Activated T-helper 2 cell treated with anti-CD3 and anti-CD28 coated beads, Interferon-gamma antibody, Interleukin-2, Interleukin-4, amounts not matched to agents 10 μg/mL and 5 μg/mL and 100 μg/mL, durations not matched to agents 14 hours and 24 hours and 36 hours (primary cell): Measurements from ENCODE around the gene SPINDOC. TPM values are rescaled to one million over a fixed set of nuclear protein-coding genes. Genes with fewer than 3 reads are reported as not detected.
"Not testable (repeated sequence)": the region's sequence is repeated elsewhere in the genome, so short reads cannot be mapped to it uniquely, and the experiment has no call there.

Source experiments
- DNase-seq: peaks from one replicate; pipeline ENCODE4 v3.0.0; 2021; ENCODE audit warnings: low spot score
- H3K27ac Mint-ChIP-seq: one replicate; pipeline ENCODE4 v1.8.0; 2021; ENCODE audit warnings: mixed read lengths
- H3K27me3 Mint-ChIP-seq: one replicate; pipeline ENCODE4 v1.8.0; 2021; ENCODE audit warnings: low read depth, mixed read lengths
- H3K36me3 Mint-ChIP-seq: one replicate; pipeline ENCODE4 v1.8.0; 2021; ENCODE audit warnings: low read depth, mixed read lengths
- H3K4me1 Mint-ChIP-seq: one replicate; pipeline ENCODE4 v1.8.0; 2021; ENCODE audit warnings: low read depth, mixed read lengths
- H3K4me3 Mint-ChIP-seq: one replicate; pipeline ENCODE4 v1.8.0; 2021; ENCODE audit warnings: low read depth, mild to moderate bottlenecking, moderate library complexity, mixed read lengths
- H3K9me3 Mint-ChIP-seq: one replicate; pipeline ENCODE4 v1.8.0; 2021; ENCODE audit warnings: mixed read lengths
- intact Hi-C: fragments of 100-400 bp; cut with micrococcal nuclease; formaldehyde crosslinking; loops from one replicate; pipeline ENCODE4 v1.15.1; 2023
- total RNA-seq: library from RNA; stranded (reverse); gene quantifications from 2 replicates; pipeline ENCODE4 v1.2.3, GENCODE V29; 2022

Gene SPINDOC
- total RNA-seq, 1 donor from 2014 or later, result 69.2 TPM

DNA sequence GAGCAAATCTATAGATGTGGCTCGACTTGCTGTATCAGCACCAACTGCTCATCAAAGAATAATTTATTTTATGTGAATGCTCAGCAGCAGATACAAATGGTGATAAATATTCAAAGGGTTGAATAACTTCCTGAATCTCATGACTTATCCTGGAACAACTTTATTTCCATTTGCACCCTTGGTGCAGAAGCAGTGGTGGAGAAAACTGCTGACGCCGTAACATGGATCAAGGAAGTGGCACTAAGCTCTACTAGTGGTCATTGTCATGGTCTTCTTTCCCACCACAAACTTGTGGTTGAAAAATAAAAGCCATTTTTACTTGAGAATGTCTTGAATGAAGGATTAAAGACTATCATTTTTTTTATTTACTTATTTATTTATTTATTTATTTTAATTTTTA lies 40.2 kb downstream of the SPINDOC start:
- no peak overlapping the region for H3K4me3 Mint-ChIP-seq
- intact Hi-C loops, result loop anchor here (5.0 kb wide), 1 partner anchor 39 kb away; no protein-coding TSS in a partner anchor

GRCh38 chr11:63854696-63855095 lies 41.4 kb downstream of the SPINDOC start:
- Mint-ChIP-seq H3K4me3 (no peak overlapping the region), H3K36me3 (peaks cover 40% of the 10 kb centered on the region), H3K9me3 (no peaks in the 10 kb centered on the region), H3K4me1 (peaks cover 41% of the 10 kb centered on the region), H3K27ac (no peak overlapping the region), H3K27me3 (no peaks in the 10 kb centered on the region)
- intact Hi-C loops, result loop anchor here (5.0 kb wide), 1 partner anchor 38 kb away; no protein-coding TSS in a partner anchor
- no peak for DNase-seq

More for the DNA sequence above, 40.2 kb downstream of the SPINDOC start:
- DNase-seq, result no peak
- Mint-ChIP-seq H3K27ac (no peak overlapping the region), H3K36me3 (peaks cover 38% of the 10 kb centered on the region), H3K27me3 (no peaks in the 10 kb centered on the region), H3K4me1 (peaks cover 41% of the 10 kb centered on the region), H3K9me3 (no peaks in the 10 kb centered on the region)

DNA sequence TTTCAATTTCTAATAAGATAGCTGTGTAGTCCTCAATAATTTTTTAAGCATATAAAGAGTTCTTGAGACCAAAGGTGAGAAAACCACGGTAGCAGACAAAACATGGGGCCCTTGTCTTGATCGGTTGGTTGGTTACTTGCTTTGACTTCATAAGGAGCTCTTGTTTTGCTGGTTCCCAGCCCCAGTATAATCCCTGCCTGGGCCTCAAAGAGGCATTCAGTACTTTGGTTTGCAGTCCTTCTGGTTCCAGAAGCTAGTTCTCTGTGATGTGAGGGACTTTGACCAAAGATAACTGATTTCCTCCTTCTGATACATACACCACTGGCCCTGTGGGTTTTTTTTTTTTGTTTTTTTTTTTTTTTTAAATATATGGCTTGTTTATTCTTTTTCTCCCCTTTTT lies 42.7 kb downstream of the SPINDOC start:
- Mint-ChIP-seq H3K4me1 (peaks cover 34% of the 10 kb centered on the region), H3K27ac (no peak overlapping the region)

GRCh38 chr11:63858628-63859550 lies 45.6 kb downstream of the SPINDOC start:
- H3K36me3 Mint-ChIP-seq, result peaks cover 37% of the 10 kb centered on the region
- no peak overlapping the region for H3K27ac Mint-ChIP-seq
- H3K4me3 Mint-ChIP-seq, result no peak overlapping the region
- peaks cover 25% of the 10 kb centered on the region for H3K4me1 Mint-ChIP-seq
- no peaks in the 10 kb centered on the region for H3K9me3 Mint-ChIP-seq
- DNase-seq, result no peak
- no peaks in the 10 kb centered on the region for H3K27me3 Mint-ChIP-seq
- intact Hi-C loops, result no loop called here

More for the DNA sequence above, 42.7 kb downstream of the SPINDOC start:
- no peak for DNase-seq
- H3K36me3 Mint-ChIP-seq, result peaks cover 40% of the 10 kb centered on the region
- H3K9me3 Mint-ChIP-seq, result no peaks in the 10 kb centered on the region
- H3K27me3 Mint-ChIP-seq, result no peaks in the 10 kb centered on the region
- H3K4me3 Mint-ChIP-seq, result no peak overlapping the region
- intact Hi-C loops, result no loop called here

DNA sequence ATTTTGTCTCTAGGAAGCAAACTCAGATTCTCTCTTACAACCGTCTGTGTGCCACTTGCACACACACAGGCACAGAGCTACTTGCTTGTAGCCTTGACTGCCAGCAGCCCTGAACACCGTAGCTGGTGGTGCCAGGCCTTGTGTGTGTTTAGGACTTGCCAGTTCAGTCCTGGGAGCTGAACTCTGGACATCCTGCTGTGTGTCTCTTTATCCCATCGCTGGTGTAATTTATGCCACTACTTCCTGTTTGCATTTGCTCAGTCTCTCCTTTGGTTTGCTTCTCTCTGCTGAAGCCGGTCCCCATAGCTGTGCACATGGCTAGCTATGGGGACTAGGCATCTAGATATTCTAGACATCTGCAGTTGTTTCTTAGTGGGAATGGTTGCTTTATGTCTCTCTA lies 49.7 kb downstream of the SPINDOC start:
- Mint-ChIP-seq H3K36me3 (peaks cover 38% of the 10 kb centered on the region), H3K9me3 (no peaks in the 10 kb centered on the region), H3K4me3 (no peak overlapping the region), H3K27me3 (no peaks in the 10 kb centered on the region), H3K27ac (peak overlapping the region; percentile 43), H3K4me1 (peaks cover 37% of the 10 kb centered on the region)
- intact Hi-C loops, result no loop called here
- no peak for DNase-seq

DNA sequence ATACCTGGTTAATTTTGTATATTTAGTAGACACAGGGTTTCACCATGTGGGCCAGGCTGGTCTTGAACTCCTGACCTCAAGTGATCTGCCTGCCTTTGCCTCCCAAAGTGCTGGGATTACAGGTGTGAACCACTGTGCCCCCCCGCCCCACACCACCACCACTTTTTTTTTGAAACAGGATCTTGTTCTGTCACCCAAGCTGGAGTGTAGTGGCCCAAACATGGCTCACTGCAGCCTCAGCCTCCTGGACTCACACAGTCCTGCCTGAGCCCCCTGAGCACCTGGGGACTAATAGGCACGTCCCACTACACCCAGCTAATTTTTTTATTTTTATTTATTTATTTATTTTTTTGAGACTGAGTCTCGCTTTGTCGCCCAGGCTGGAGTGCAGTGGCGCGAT lies 50.4 kb downstream of the SPINDOC start:
- DNase-seq, H3K27me3 Mint-ChIP-seq, intact Hi-C loops, H3K4me3 Mint-ChIP-seq, H3K9me3 Mint-ChIP-seq, H3K27ac Mint-ChIP-seq: not testable (repeated sequence)
- Mint-ChIP-seq H3K4me1 (peaks cover 41% of the 10 kb centered on the region), H3K36me3 (peaks cover 44% of the 10 kb centered on the region)

- intact Hi-C loops, result loop anchor here (1.0 to 2.0 kb wide), 3 partner anchors 15 to 29 kb away; no protein-coding TSS in a partner anchor
- Mint-ChIP-seq H3K4me1 (peaks cover 62% of the 10 kb centered on the region), H3K36me3 (peaks cover 44% of the 10 kb centered on the region), H3K27ac (peak overlapping the region; percentile 58), H3K9me3 (no peaks in the 10 kb centered on the region), H3K27me3 (no peaks in the 10 kb centered on the region), H3K4me3 (peak overlapping the region; percentile 31)
- peak; percentile 58 for DNase-seq
These were observed 53.0 kb downstream of the SPINDOC start for GRCh38 chr11:63866211-63866610.

DNA sequence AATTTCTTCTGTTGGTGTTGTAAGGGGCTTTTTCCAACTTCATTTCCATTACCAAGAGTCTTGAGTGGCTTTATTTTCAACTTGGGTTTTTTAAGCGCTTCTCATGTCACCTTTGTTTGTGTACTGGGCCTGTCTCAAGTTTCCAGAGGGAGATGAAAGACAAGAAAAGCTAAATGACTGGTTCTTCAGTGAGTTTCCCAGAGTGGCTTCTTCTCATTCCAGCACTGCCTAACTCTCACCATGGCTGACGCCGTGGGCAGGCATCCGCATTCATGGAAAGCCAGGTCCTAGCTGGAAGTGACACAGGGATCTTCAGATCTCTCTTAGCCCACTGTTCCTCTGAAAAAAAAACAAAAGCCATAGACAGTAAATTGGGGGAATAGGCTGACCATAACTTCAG lies 54.3 kb downstream of the SPINDOC start:
- Mint-ChIP-seq H3K27ac (no peak overlapping the region), H3K9me3 (no peaks in the 10 kb centered on the region), H3K4me3 (no peak overlapping the region), H3K36me3 (peaks cover 37% of the 10 kb centered on the region), H3K27me3 (no peaks in the 10 kb centered on the region), H3K4me1 (peaks cover 68% of the 10 kb centered on the region)
- intact Hi-C loops, result loop anchor here (2.0 kb wide), 1 partner anchor 17 kb away; no protein-coding TSS in a partner anchor
- DNase-seq, result no peak

DNA sequence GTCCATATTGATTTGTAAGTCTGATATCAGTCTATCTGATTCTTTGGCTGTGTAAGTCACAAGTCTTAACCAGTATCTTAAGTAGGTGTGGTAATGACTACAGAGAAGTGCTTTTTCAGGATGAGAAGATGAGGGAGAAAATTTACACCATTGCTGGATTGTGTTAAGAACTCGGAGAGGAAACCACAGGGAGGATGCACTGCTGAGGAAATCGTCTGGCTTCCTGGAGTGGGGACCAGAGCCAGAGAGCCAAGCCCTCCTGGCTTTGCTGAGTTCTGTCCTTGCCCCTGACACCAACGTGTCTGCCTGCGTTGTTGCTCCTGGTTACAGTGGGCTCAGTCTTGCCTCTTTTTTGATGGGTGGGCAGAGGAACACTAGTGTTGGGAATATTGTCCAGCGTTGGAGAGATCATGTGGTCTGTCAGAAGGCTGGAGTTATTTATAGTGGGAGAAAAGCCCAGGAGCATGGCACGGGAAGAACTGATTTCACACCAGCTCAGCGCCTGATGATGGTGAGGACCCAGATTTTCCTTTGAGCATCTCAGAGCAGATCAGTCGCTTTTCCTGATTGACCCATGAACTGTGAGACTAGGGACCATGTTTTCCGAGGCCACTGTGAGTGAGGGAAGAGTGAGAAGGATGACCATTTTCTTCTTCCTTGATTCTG lies 55.3 kb downstream of the SPINDOC start:
- intact Hi-C loops, result no loop called here
- Mint-ChIP-seq H3K36me3 (peaks cover 33% of the 10 kb centered on the region), H3K4me1 (peaks cover 63% of the 10 kb centered on the region), H3K27me3 (no peaks in the 10 kb centered on the region), H3K4me3 (no peak overlapping the region), H3K27ac (no peak overlapping the region), H3K9me3 (no peaks in the 10 kb centered on the region)
- DNase-seq, result no peak

DNA sequence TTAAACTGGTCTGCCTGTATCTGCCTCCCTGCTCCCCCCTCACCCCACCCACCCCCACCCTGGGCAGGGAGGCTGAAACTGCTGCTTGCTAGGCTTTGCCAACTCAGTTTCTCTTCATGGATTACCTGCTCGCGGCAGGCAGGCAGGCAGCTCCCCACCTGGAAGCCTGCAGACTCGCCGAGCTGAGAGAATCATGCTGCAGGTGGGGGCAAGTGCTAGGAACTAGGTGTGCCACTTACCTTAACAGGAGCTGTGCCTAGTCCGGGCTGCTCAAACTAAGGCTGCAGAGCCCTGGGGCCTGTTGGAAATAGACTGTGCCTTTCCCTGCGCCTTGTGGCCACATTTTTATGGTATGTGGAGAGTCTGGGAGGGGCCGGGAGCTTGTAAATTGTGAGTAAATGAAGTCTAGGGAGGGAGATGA lies 55.9 kb downstream of the SPINDOC start:
- intact Hi-C loops, result no loop called here
- no peak for DNase-seq
- H3K4me3 Mint-ChIP-seq, result no peak overlapping the region

DNA sequence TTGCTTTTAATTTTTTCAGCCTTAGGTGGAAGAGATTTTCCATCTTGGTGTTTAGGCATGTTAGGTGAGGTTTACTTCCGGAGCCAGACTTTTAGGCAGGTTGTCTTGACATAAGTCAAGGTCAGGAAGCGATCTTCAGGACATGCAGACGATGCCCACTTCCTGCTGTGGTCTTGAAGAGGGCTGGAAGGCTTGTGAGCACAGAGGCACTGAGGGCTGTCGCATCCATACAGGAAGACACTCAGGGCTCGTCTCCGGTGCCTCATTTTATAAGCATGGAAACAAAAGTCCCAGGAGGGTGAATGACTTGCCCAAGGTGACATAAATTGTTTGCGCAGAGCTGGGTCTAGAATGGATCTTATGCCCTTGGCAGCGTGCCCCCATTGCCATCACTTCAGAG lies 56.4 kb downstream of the SPINDOC start:
- Mint-ChIP-seq H3K36me3 (peaks cover 41% of the 10 kb centered on the region), H3K9me3 (no peaks in the 10 kb centered on the region), H3K27ac (peak overlapping the region; percentile 58), H3K27me3 (no peaks in the 10 kb centered on the region), H3K4me3 (peak overlapping the region; percentile 18), H3K4me1 (peaks cover 68% of the 10 kb centered on the region)
- intact Hi-C loops, result no loop called here
- DNase-seq, result peak; percentile 32

More for the DNA sequence above, 55.9 kb downstream of the SPINDOC start:
- Mint-ChIP-seq H3K36me3 (peaks cover 36% of the 10 kb centered on the region), H3K27me3 (no peaks in the 10 kb centered on the region), H3K4me1 (peaks cover 66% of the 10 kb centered on the region), H3K27ac (peak overlapping the region; percentile 58), H3K9me3 (no peaks in the 10 kb centered on the region)

GRCh38 chr11:63870351-63871140 lies 57.3 kb downstream of the SPINDOC start:
- intact Hi-C loops, result no loop called here
- no peak overlapping the region for H3K27ac Mint-ChIP-seq
- peaks cover 40% of the 10 kb centered on the region for H3K36me3 Mint-ChIP-seq
- peaks cover 63% of the 10 kb centered on the region for H3K4me1 Mint-ChIP-seq
- H3K27me3 Mint-ChIP-seq, result no peaks in the 10 kb centered on the region
- H3K9me3 Mint-ChIP-seq, result no peaks in the 10 kb centered on the region
- DNase-seq, result no peak
- H3K4me3 Mint-ChIP-seq, result no peak overlapping the region
